Right kidney (tissue), 1 donor: Measurements from ENCODE around the gene NAV2.
A peak's percentile ranks its signal among the peaks of the same experiment; 100 is the strongest.

Experiments used
- DNase-seq: peaks from one replicate; pipeline ENCODE4 v3.0.0-alpha.2; 2016

Gene NAV2

GRCh38 chr11:20161923-20162744 is 449.5 kb downstream of the NAV2 start:
- no peak for DNase-seq

DNA sequence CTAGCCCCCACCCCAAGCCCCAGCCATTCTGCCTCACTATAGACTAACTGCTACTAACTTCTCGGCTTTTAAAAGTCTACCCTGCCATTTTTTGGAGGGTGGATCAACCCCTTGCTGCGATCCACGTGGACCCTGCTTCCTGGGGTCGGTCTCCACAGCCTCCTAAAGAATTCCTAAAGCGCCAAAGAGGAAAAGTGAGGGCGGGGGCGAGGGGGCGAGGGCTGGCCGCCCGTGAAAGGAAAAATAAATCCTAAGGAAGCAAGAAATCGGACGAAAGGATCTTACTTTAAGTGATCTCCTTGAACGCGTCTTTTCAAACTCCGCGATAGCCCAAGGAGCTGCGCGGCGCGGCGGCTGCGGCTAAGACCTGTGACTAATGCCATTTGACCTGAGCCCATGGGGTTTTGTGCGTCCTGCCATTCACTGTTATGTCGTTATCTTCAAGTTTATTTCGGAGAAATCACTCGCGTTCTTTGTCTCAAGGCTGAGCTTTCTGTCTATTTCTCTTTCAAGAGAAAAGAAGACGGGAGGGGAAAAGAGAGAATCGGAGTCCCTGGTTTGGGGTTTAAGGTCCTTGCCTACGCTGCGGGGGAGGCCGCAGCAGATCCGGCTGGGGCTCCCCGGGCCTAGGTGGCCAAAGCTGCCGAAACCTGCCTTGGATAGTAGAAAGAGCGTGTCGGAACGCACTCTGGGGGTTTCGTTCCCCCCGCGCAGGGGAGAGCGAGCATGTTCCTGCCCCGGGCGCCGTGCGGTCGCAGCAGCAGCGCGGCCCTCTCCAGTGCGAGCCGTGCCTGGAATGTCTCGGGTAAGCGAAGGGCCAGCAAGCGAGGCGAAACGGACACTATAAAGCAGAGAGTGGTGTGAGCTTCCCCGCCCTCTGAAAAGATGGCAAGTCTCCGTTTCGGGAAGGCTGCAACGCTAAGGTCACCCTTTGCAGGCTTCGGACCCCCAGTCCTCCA is 450.5 kb downstream of the NAV2 start:
- peak; percentile 76 for DNase-seq

GRCh38 chr11:20163783-20164481 is 451.3 kb downstream of the NAV2 start:
- no peak for DNase-seq
